GM21529 (cell line): ENCODE measurements around the gene CCM2L.

Experiments used
- ATAC-seq: cut with Tn5 transposase; IDR thresholded peaks from one replicate; pipeline ENCODE4 v1.9.1; 2021; ENCODE audit not compliant: unreplicated experiment

Gene CCM2L

GRCh38 chr20:32056708-32057483, 46.7 kb downstream of the CCM2L start:
- ATAC-seq, result no peak

- ATAC-seq, result no peak
Measured at GRCh38 chr20:32057656-32058184, 47.5 kb downstream of the CCM2L start.

- no peak for ATAC-seq
Measured at GRCh38 chr20:32059189-32059588, 49.0 kb downstream of the CCM2L start.

DNA sequence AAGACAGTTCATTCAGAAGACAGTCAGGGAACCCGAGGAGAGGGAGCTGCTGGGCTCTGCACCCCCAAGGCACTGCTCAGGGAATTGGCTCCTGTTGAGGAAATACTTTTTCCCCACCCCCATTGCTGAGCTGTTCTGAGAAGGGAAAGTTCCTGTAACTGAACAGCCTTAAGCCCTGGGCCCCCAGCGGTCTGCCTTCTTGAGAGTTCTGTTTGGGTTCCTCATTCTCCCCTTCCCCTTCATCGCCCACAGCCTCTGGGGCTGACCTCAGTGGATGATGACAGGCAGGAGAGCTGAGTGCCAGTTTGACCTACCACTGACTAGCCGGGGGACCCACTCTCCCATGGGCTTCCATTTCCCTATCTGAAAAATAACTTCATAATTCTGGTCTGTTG, 52.5 kb downstream of the CCM2L start:
- no peak for ATAC-seq

GRCh38 chr20:32063695-32064094, 53.5 kb downstream of the CCM2L start:
- no peak for ATAC-seq

- no peak for ATAC-seq
Measured at GRCh38 chr20:32064667-32065066, 54.4 kb downstream of the CCM2L start.

- ATAC-seq, result no peak
Measured at GRCh38 chr20:32067234-32067821, 57.1 kb downstream of the CCM2L start.

- ATAC-seq, result no peak
Measured at GRCh38 chr20:32068174-32068573, 57.9 kb downstream of the CCM2L start.

DNA sequence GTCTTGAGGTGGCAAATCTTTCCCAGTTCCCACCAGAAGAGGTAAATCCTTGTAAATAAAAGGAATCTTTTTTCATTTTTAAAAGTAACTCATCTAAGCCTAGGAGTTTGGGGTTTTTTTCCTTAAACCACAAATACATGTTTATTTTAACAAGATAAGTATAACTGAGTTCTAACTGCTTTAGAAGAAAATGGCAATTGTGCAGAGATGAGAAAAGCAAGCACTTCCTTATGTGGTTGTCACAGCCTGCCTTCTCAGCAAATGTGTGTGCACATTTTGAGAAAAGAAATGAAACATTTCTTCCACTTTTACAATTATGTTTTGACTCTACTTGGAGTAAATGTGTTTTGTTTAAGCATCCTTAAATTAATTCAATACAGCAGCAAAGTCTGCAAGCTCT, 59.5 kb downstream of the CCM2L start:
- no peak for ATAC-seq

DNA sequence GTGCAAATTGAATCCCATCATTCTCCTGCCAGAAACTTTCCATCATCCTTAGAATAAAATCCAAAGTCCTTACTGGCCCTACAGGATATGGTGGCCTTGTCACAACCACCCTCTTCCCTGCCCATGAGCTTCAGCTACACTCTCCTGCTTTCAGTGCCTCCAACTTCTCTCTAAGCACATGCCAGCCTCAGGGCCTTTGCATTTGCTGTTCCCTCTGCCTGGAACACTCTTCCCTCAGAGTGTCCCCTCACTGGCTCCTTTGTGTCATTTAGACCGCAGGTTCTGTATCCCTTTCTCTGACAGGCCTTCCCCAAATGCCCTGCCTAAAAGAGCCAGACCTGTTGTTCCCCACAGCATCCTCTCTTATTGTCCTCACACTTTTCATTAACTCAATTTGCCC, 60.0 kb downstream of the CCM2L start:
- no peak for ATAC-seq

DNA sequence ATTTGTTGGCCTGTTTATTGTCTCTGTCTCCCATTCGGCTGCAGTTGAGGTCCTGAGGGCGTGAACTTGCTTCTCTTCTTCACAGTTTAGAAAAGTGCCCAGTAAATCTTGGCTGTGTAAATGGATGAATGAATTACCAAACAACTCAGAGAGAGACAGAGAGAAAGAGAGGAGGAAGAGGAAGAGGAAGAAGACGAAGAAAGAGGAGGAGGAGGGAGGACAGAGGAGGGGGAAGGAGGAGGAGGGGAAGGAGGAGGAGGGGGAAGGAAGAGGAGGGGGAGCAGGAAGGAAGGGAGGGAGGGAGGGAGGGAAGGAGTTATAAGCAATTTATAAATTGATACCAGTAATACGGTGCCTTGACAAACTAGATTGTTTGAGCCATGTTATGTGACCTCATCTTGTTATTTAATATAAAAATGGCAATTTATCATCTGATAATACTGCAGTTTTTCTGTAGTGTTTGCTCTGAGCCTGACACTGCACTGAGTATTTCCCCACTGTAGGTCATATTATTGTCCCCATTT, 60.5 kb downstream of the CCM2L start:
- ATAC-seq, result no peak

- ATAC-seq, result no peak
Measured at GRCh38 chr20:32071395-32072167, 61.3 kb downstream of the CCM2L start.

DNA sequence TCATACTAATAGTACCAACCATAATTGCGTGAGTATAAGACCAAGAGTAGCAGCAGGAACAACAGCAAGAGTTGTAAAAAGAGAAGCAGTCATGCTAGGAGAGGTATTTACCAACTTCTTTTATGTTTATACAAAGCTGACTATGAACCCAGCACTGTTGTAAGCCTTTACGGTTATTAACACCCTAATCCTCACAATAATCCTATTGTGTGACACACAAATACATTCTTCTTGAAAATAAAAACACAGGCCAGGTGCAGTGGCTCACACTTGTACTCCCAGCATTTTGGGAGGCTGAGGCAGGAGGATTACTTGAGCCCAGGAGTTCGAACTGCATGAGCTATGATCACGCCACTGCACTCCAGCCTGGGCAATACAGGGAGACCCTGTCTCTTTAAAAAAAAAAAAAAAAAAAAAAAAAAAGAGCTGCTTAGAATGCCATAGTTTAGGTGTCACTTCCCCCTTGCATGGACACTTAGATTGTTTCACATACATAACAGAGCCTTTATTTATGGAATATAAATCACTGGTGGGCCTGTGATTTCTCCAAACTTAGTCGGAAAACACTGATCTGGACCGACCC, 62.0 kb downstream of the CCM2L start:
- ATAC-seq, result no peak

- no peak for ATAC-seq
Measured at GRCh38 chr20:32075534-32075933, 65.3 kb downstream of the CCM2L start.

GRCh38 chr20:32077190-32077589, 67.0 kb downstream of the CCM2L start:
- ATAC-seq, result no peak

GRCh38 chr20:32078322-32078721, 68.1 kb downstream of the CCM2L start:
- no peak for ATAC-seq

DNA sequence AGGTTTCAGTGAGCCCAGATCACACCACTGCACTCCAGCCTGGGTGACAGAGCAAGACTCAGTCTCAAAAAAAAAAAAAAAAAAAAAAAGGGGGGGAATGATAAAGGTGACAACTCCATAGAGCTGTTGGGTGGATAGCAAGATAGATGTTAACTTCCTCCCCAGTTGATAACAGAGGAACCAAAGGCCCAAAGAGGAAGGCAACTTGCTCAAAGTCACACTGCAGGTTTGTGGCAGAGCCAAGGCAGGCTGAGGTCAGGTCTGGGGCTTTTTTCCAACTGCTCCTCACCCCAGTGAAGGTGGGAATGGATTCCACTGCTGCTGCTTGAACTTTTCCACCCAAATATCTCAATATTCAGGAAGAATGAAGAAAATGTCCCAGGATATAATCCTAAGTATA, 68.6 kb downstream of the CCM2L start:
- ATAC-seq, result no peak

GRCh38 chr20:32079655-32080109, 69.4 kb downstream of the CCM2L start:
- no peak for ATAC-seq

- no peak for ATAC-seq
Measured at GRCh38 chr20:32080783-32081182, 70.5 kb downstream of the CCM2L start.
